Osteocyte (in vitro differentiated cells): Measurements from ENCODE around the gene FUZ. TPM values are rescaled to one million over a fixed set of nuclear protein-coding genes. Genes with fewer than 3 reads are reported as not detected.

Experiments used
- DNase-seq: peaks from one replicate; pipeline ENCODE4 v3.0.0; 2021; ENCODE audit warnings: mixed read lengths; ENCODE audit not compliant: unreplicated experiment; ENCODE audit errors: extremely low spot score
- H3K27ac Mint-ChIP-seq: one replicate; pipeline ENCODE4 v1.8.0; 2021; ENCODE audit warnings: mild to moderate bottlenecking, mixed read lengths; ENCODE audit not compliant: unreplicated experiment
- H3K27me3 Mint-ChIP-seq: one replicate; pipeline ENCODE4 v1.8.0; 2021; ENCODE audit warnings: mixed read lengths; ENCODE audit not compliant: unreplicated experiment
- H3K36me3 Mint-ChIP-seq: one replicate; pipeline ENCODE4 v1.8.0; 2021; ENCODE audit warnings: mixed read lengths; ENCODE audit not compliant: unreplicated experiment
- H3K4me1 Mint-ChIP-seq: one replicate; pipeline ENCODE4 v1.8.0; 2021; ENCODE audit warnings: mixed read lengths; ENCODE audit not compliant: unreplicated experiment
- H3K4me3 Mint-ChIP-seq: one replicate; pipeline ENCODE4 v1.8.0; 2021; ENCODE audit warnings: mild to moderate bottlenecking, moderate library complexity, mixed read lengths; ENCODE audit not compliant: unreplicated experiment
- H3K9me3 Mint-ChIP-seq: one replicate; pipeline ENCODE4 v1.8.0; 2021; ENCODE audit warnings: mixed read lengths; ENCODE audit not compliant: unreplicated experiment
- CTCF ChIP-seq: fragments of 200-600 bp; sonication (generic); IDR thresholded peaks from 2 replicates; pipeline ENCODE4 v1.5.0; 2021; ENCODE audit warnings: antibody characterized with exemption, mild to moderate bottlenecking, moderate library complexity
- total RNA-seq: library from RNA; stranded (reverse); gene quantifications from 2 replicates; pipeline ENCODE4 v1.2.1, GENCODE V29; 2021

Gene FUZ
- total RNA-seq, 1 donor from 2014 or later = 24.4 TPM

- DNase-seq = no peak
- H3K27ac Mint-ChIP-seq = peak overlapping the region; percentile 65
- H3K36me3 Mint-ChIP-seq = peaks cover 43% of the 10 kb centered on the region
- H3K4me1 Mint-ChIP-seq = peaks cover 9% of the 10 kb centered on the region
- TF ChIP-seq CTCF = no peak
- H3K4me3 Mint-ChIP-seq = no peak overlapping the region
- H3K9me3 Mint-ChIP-seq = no peaks in the 10 kb centered on the region
- H3K27me3 Mint-ChIP-seq = no peaks in the 10 kb centered on the region
Measured at GRCh38 chr19:49786376-49786820, 26.7 kb downstream of the FUZ start.

- H3K36me3 Mint-ChIP-seq = peaks cover 37% of the 10 kb centered on the region
- H3K4me3 Mint-ChIP-seq = no peak overlapping the region
- peaks cover 13% of the 10 kb centered on the region for H3K4me1 Mint-ChIP-seq
- H3K27ac Mint-ChIP-seq = no peak overlapping the region
- no peaks in the 10 kb centered on the region for H3K27me3 Mint-ChIP-seq
- no peak for TF ChIP-seq CTCF
- no peaks in the 10 kb centered on the region for H3K9me3 Mint-ChIP-seq
- DNase-seq = no peak
Measured at GRCh38 chr19:49782515-49782914, 30.6 kb downstream of the FUZ start.

GRCh38 chr19:49781394-49781793, 31.7 kb downstream of the FUZ start:
- H3K4me1 Mint-ChIP-seq = peaks cover 9% of the 10 kb centered on the region
- H3K27me3 Mint-ChIP-seq = no peaks in the 10 kb centered on the region
- H3K27ac Mint-ChIP-seq = no peak overlapping the region
- DNase-seq = no peak
- no peak for TF ChIP-seq CTCF
- H3K36me3 Mint-ChIP-seq = peaks cover 36% of the 10 kb centered on the region
- H3K9me3 Mint-ChIP-seq = no peaks in the 10 kb centered on the region
- H3K4me3 Mint-ChIP-seq = no peak overlapping the region

GRCh38 chr19:49780861-49781260, 32.2 kb downstream of the FUZ start:
- Mint-ChIP-seq H3K27me3 (no peaks in the 10 kb centered on the region), H3K36me3 (peaks cover 37% of the 10 kb centered on the region), H3K4me1 (peaks cover 4% of the 10 kb centered on the region), H3K9me3 (no peaks in the 10 kb centered on the region), H3K4me3 (no peak overlapping the region), H3K27ac (peak overlapping the region; percentile 17)
- no peak for DNase-seq
- no peak for TF ChIP-seq CTCF

GRCh38 chr19:49779731-49780555, 33.1 kb downstream of the FUZ start:
- DNase-seq = no peak
- no peaks in the 10 kb centered on the region for H3K27me3 Mint-ChIP-seq
- no peaks in the 10 kb centered on the region for H3K9me3 Mint-ChIP-seq
- no peak overlapping the region for H3K4me3 Mint-ChIP-seq
- peak overlapping the region; percentile 17 for H3K27ac Mint-ChIP-seq
- peaks cover 31% of the 10 kb centered on the region for H3K36me3 Mint-ChIP-seq
- peaks cover 4% of the 10 kb centered on the region for H3K4me1 Mint-ChIP-seq
- no peak for TF ChIP-seq CTCF
